Measurements from ENCODE around the gene CMTM3.
A peak's percentile ranks its signal among the peaks of the same experiment; 100 is the strongest.

The CMTM3 gene

DNA sequence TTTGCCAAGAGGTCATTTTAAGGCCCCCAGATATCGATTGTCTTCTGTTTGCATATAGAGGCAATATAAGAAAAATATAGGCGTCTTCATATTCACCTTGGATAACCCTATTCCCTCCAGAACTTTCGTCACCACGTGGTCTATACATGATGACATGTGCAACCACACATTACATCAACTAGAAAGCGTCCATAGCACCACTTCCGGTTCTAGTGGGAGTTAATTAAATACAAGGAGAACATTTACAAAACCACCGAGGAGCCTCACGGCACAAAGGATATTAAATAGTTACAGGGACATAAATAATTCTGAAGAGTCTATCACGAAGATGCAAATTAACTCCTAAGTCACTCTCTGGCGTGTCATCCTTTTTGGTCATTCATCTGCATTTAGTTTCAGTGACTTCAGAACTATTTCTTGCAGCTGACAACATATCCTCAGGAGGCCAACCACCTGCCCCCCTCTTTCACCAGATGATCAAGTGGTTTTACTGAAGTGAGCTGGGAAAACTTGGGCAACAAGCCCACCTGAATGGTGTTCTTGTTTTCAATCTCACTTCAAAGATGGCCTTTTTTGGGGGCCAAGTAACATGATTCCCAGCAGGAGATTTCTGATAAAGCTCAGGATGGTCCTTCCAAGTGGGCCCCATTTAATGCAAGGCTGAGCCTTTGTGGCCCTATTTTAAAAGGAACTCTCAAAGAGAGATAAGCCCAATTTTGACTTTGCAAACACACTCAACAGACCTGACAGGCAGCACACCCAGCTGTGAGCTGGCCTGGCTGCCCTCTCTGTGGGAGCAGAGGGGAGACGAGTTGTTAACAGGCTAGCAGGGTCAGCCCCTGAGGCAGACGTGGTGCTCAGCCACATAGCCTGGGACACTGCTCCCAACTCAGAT is 15.3 kb downstream of the CMTM3 start (continued):
- TF ChIP-seq ZNF670 (tag by site-specific recombination; IDR thresholded peaks at IDR 0.05; ENCODE audit: low read depth) (no peak), INSM2 (tag by site-specific recombination; IDR thresholded peaks at IDR 0.05) (0 out of 2 replicates have a peak, but pooled peaks have one; percentile 20), OSR2 (tag by site-specific recombination; IDR thresholded peaks at IDR 0.05) (no peak), ZNF639 (tag by site-specific recombination; IDR thresholded peaks at IDR 0.05) (peak; percentile 67), ZBTB21 (tag by site-specific recombination; IDR thresholded peaks at IDR 0.05) (peak; percentile 92), ATF2 (tag by site-specific recombination; IDR thresholded peaks at IDR 0.05; ENCODE audit: low read depth) (peak; percentile 76), FEZF1 (tag by site-specific recombination; IDR thresholded peaks at IDR 0.05) (peak; percentile 93), ZNF16 (tag by site-specific recombination; IDR thresholded peaks at IDR 0.05; ENCODE audit: low read depth) (no peak), ZNF394 (tag by site-specific recombination; IDR thresholded peaks at IDR 0.05; ENCODE audit: borderline replicate concordance) (peak; percentile 62), ZIC2 (tag by site-specific recombination; IDR thresholded peaks at IDR 0.05) (peak; percentile 88), ZNF629 (tag by site-specific recombination; IDR thresholded peaks at IDR 0.05) (peak; percentile 92), ZBTB20 (tag by site-specific recombination; IDR thresholded peaks at IDR 0.05) (no peak), ZNF558 (tag by site-specific recombination; IDR thresholded peaks at IDR 0.05) (0 out of 2 replicates have a peak, but pooled peaks have one; percentile 42), ZNF211 (tag by site-specific recombination; IDR thresholded peaks at IDR 0.05; ENCODE audit: low read depth) (no peak), ZFP69B (tag by site-specific recombination; IDR thresholded peaks at IDR 0.05) (peak; percentile 85), ZNF449 (tag by site-specific recombination; IDR thresholded peaks at IDR 0.05) (peak; percentile 87; the same call in 1 of the 2 replicates), EGR2 (tag by site-specific recombination; IDR thresholded peaks at IDR 0.05; ENCODE audit: low read depth) (no peak), SP7 (tag by site-specific recombination; IDR thresholded peaks at IDR 0.05) (peak; percentile 92), ZNF692 (tag by site-specific recombination; IDR thresholded peaks at IDR 0.05) (peak; percentile 98)
- TF ChIP-seq, protein P1, sequence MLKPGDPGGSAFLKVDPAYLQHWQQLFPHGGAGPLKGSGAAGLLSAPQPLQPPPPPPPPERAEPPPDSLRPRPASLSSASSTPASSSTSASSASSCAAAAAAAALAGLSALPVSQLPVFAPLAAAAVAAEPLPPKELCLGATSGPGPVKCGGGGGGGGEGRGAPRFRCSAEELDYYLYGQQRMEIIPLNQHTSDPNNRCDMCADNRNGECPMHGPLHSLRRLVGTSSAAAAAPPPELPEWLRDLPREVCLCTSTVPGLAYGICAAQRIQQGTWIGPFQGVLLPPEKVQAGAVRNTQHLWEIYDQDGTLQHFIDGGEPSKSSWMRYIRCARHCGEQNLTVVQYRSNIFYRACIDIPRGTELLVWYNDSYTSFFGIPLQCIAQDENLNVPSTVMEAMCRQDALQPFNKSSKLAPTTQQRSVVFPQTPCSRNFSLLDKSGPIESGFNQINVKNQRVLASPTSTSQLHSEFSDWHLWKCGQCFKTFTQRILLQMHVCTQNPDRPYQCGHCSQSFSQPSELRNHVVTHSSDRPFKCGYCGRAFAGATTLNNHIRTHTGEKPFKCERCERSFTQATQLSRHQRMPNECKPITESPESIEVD (tag by site-specific recombination; IDR thresholded peaks at IDR 0.05): peak; percentile 42; the same call in 1 of the 2 replicates
- TF ChIP-seq, protein P2, sequence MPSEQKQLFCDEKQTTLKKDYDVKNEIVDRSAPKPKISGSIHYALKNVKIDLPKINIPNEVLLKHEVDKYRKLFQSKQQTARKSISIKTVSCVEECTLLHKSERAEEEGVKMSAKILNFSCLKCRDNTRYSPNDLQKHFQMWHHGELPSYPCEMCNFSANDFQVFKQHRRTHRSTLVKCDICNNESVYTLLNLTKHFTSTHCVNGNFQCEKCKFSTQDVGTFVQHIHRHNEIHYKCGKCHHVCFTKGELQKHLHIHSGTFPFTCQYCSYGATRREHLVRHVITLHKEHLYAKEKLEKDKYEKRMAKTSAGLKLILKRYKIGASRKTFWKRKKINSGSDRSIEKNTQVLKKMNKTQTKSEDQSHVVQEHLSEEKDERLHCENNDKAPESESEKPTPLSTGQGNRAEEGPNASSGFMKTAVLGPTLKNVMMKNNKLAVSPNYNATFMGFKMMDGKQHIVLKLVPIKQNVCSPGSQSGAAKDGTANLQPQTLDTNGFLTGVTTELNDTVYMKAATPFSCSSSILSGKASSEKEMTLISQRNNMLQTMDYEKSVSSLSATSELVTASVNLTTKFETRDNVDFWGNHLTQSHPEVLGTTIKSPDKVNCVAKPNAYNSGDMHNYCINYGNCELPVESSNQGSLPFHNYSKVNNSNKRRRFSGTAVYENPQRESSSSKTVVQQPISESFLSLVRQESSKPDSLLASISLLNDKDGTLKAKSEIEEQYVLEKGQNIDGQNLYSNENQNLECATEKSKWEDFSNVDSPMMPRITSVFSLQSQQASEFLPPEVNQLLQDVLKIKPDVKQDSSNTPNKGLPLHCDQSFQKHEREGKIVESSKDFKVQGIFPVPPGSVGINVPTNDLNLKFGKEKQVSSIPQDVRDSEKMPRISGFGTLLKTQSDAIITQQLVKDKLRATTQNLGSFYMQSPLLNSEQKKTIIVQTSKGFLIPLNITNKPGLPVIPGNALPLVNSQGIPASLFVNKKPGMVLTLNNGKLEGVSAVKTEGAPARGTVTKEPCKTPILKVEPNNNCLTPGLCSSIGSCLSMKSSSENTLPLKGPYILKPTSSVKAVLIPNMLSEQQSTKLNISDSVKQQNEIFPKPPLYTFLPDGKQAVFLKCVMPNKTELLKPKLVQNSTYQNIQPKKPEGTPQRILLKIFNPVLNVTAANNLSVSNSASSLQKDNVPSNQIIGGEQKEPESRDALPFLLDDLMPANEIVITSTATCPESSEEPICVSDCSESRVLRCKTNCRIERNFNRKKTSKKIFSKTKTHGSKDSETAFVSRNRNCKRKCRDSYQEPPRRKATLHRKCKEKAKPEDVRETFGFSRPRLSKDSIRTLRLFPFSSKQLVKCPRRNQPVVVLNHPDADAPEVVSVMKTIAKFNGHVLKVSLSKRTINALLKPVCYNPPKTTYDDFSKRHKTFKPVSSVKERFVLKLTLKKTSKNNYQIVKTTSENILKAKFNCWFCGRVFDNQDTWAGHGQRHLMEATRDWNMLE (tag by site-specific recombination; conservative IDR thresholded peaks at IDR 0.05; ENCODE audit: low read depth): peak; percentile 59
- TF ChIP-seq, protein P3, sequence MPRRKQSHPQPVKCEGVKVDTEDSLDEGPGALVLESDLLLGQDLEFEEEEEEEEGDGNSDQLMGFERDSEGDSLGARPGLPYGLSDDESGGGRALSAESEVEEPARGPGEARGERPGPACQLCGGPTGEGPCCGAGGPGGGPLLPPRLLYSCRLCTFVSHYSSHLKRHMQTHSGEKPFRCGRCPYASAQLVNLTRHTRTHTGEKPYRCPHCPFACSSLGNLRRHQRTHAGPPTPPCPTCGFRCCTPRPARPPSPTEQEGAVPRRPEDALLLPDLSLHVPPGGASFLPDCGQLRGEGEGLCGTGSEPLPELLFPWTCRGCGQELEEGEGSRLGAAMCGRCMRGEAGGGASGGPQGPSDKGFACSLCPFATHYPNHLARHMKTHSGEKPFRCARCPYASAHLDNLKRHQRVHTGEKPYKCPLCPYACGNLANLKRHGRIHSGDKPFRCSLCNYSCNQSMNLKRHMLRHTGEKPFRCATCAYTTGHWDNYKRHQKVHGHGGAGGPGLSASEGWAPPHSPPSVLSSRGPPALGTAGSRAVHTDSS (tag by site-specific recombination; IDR thresholded peaks at IDR 0.05): no peak

Data from HEK293 (cell line).